Limb (tissue), 2 donors: ENCODE results near the gene HAVCR2.

Source experiments
- DNase-seq, 2 donors: peaks; one replicate each; pipeline ENCODE4 v3.0.0-alpha.2; 2016; ENCODE audit errors: extremely low spot score in 2 of 2

HAVCR2 gene

GRCh38 chr5:157108976-157109375 is at the start of gene HAVCR2:
Gene HAVCR2 (minus strand): TSS chr5:157109044. CDS start chr5:157108983, 61 bp downstream.
- DNase-seq, result no peak

GRCh38 chr5:157157293-157157891 is 48.5 kb upstream of the HAVCR2 start:
- DNase-seq, result no peak

- no peak for DNase-seq
Observed at GRCh38 chr5:157155297-157155696, 46.5 kb upstream of the HAVCR2 start.

- no peak for DNase-seq
Observed at GRCh38 chr5:157150995-157151394, 42.2 kb upstream of the HAVCR2 start.

GRCh38 chr5:157148734-157149615 is 40.1 kb upstream of the HAVCR2 start:
- peak; percentile 77 to 78 for DNase-seq

GRCh38 chr5:157143127-157143971 is 34.5 kb upstream of the HAVCR2 start:
- DNase-seq, result peak; percentile 41 to 74

- DNase-seq, result peak; percentile 91 to 99
Observed at GRCh38 chr5:157142317-157143126, 33.7 kb upstream of the HAVCR2 start, which contains the start of gene MED7. Gene MED7 (minus strand): TSS chr5:157142865. CDS start chr5:157139431, 3,434 bp downstream.

- no peak for DNase-seq
Observed at GRCh38 chr5:157137691-157138090, 28.8 kb upstream of the HAVCR2 start.

- no peak for DNase-seq
Observed at GRCh38 chr5:157132281-157132612, 23.4 kb upstream of the HAVCR2 start.

- DNase-seq, result no peak
Observed at GRCh38 chr5:157130925-157131324, 22.1 kb upstream of the HAVCR2 start.

GRCh38 chr5:157121709-157122108 is 12.9 kb upstream of the HAVCR2 start:
- no peak for DNase-seq

GRCh38 chr5:157120102-157120501 is 11.3 kb upstream of the HAVCR2 start:
- no peak for DNase-seq

- DNase-seq, result no peak
Observed at GRCh38 chr5:157116483-157116954, 7.7 kb upstream of the HAVCR2 start.

GRCh38 chr5:157115502-157115901 is 6.7 kb upstream of the HAVCR2 start:
- DNase-seq, result no peak

GRCh38 chr5:157115012-157115411 is 6.2 kb upstream of the HAVCR2 start:
- DNase-seq, result no peak

- DNase-seq, result no peak
Observed at GRCh38 chr5:157113002-157113401, 4.2 kb upstream of the HAVCR2 start.

GRCh38 chr5:157109744-157110143 is 900 bp upstream of the HAVCR2 start:
- DNase-seq, result no peak

- DNase-seq, result no peak
Observed at GRCh38 chr5:157107508-157107907, 1.3 kb downstream of the HAVCR2 start.

GRCh38 chr5:157106630-157107461 is 2.0 kb downstream of the HAVCR2 start:
- DNase-seq, result no peak

- no peak for DNase-seq
Observed at GRCh38 chr5:157100140-157100679, 8.6 kb downstream of the HAVCR2 start.
